AG04449 (cell line): ENCODE results near the gene IL11RA.

Source experiments
- CTCF ChIA-PET: fragments of 350-600 bp; formaldehyde crosslinking; extraction: SDS; loops from one replicate; lab custom pipeline; 2021; ENCODE audit warnings: antibody characterized with exemption; lab: Yijun Ruan, JAX
- POLR2A ChIA-PET: fragments of 400-600, 350-600 bp; formaldehyde crosslinking; extraction: SDS; loops from one replicate; lab custom pipeline; 2020; ENCODE audit warnings: antibody characterized with exemption, inconsistent platforms; lab: Yijun Ruan, JAX
- DNase-seq: peaks from one replicate; pipeline ENCODE4 v3.0.0-alpha.2; 2010; ENCODE audit warnings: low read depth, low spot score
- H3K4me3 ChIP-seq: 2 replicates; pipeline ENCODE4 v1.5.1; 2011; ENCODE audit warnings: low read depth, mild to moderate bottlenecking, control low read depth, low read length
- CTCF ChIP-seq: IDR thresholded peaks from one replicate; pipeline ENCODE4 v1.5.1; 2011; ENCODE audit warnings: mild to moderate bottlenecking, moderate library complexity, low read length, control low read depth, inconsistent platforms; ENCODE audit not compliant: insufficient read depth; ENCODE audit errors: missing control alignments

The IL11RA gene

GRCh38 chr9:34684816-34685215, 32.8 kb downstream of the IL11RA start:
- ChIA-PET CTCF (interaction anchor here (2.8 to 10.0 kb wide), 2 partner anchors 9 to 16 kb away, joined by 13 to 163 read pairs; no protein-coding TSS in a partner anchor), POLR2A (no interaction called here)
- DNase-seq: no peak
- no peak for TF ChIP-seq CTCF
- no peak overlapping the region for H3K4me3 ChIP-seq

DNA sequence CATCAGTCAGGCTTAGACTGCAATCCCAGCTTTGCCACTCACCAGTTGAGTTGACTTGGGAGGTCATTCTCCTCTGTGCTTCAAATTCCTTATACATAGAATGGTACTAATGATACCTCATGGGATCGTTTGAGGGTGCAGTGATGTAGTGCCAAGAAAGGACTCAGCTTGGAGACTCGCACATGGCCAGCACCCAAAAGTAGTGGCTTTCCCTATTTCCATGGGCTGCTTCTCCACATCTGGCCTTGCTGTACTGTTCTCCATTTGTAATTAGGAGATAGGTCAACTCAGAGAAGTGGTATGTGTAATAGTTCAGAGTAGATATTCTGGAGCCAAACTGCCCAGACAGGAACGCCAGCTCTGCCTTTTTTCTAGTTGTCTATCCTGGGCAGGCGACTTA, 33.6 kb downstream of the IL11RA start:
- no peak overlapping the region for H3K4me3 ChIP-seq
- no peak for TF ChIP-seq CTCF
- DNase-seq: no peak
- ChIA-PET POLR2A (no interaction called here), CTCF (interaction anchor here (2.8 to 10.0 kb wide), 2 partner anchors 10 to 15 kb away, joined by 13 to 163 read pairs; no protein-coding TSS in a partner anchor)

- no peak overlapping the region for H3K4me3 ChIP-seq
- no peak for TF ChIP-seq CTCF
- no peak for DNase-seq
- ChIA-PET POLR2A (no interaction called here), CTCF (interaction anchor here (1.9 to 10.0 kb wide), 3 partner anchors 9 to 15 kb away, joined by 6 to 163 read pairs (median 13); no protein-coding TSS in a partner anchor)
These were observed 34.2 kb downstream of the IL11RA start for GRCh38 chr9:34686231-34686630.

DNA sequence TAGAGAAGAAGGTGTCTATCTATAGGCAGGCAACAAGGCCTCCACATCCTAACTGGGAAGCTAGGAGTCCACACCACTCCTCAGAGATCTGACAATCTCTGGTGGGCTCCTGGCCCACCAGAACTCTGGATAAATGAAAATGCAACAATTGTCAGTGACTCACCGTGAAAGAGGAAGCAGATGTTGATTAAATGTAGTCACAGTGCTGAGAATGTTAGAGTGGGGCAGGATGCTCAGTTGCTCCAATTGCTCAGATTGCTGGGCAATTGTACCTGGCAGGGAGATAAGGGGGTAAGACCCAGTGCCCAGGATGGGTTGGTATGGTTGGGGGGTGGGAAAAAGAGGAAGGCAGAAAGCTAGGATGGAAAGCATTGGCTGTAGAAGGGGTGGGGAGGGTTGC, 34.7 kb downstream of the IL11RA start:
- no peak overlapping the region for H3K4me3 ChIP-seq
- TF ChIP-seq CTCF: no peak
- ChIA-PET POLR2A (no interaction called here), CTCF (interaction anchor here (1.9 to 10.0 kb wide), 3 partner anchors 10 to 14 kb away, joined by 6 to 163 read pairs (median 13); no protein-coding TSS in a partner anchor)
- no peak for DNase-seq

DNA sequence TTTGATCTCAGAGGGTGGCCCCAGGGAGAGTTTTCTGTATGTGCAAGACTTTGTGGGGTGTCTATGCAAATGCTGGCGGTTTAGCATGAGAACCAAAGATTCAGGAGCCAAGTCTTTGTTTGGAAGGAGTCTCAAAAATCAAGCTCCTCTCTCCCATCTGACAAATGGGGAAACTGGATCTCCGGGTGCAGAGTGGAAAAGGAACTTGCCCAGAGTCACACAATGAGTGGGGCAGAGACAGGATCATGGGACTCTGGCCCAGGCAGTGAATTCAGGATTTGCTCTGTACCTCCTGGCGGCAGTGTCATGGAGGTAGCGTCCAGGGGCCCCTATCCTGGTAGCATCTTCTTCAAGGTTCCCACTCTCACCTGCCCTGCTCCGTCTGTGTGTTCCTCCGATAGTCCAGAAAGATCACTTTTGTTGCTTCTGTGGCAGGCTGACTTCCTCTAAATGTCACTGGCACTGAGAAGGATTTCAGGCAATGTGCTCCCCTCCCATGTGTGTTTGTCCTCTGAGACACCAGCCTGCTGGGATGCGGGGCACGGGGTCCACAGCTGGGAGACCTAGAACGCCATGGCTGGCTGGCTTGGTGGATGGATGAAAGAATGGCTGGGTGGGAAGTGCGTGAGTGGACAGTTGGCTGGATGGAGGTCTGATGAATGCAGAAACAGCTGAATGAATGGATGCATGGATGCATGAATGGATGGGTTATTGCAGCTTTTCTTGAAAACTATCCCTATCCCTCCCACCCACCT, 35.5 kb downstream of the IL11RA start:
- DNase-seq: no peak

More for the DNA sequence above, 35.5 kb downstream of the IL11RA start:
- no peak for TF ChIP-seq CTCF
- no peak overlapping the region for H3K4me3 ChIP-seq
- ChIA-PET POLR2A (no interaction called here), CTCF (interaction anchor here (1.9 to 10.0 kb wide), 3 partner anchors 11 to 13 kb away, joined by 6 to 163 read pairs (median 13); no protein-coding TSS in a partner anchor)
